Erythroblast (primary cell): ENCODE data around the gene RNF121.

Experiments used
- GATA1 ChIP-seq: IDR thresholded peaks from 2 replicates; pipeline ENCODE4 v1.6.1; 2011; ENCODE audit warnings: low read depth, mild to moderate bottlenecking, control low read depth, low read length, moderate library complexity
- POLR2A ChIP-seq: IDR thresholded peaks from 2 replicates; pipeline ENCODE4 v1.6.1; 2011; ENCODE audit warnings: mild to moderate bottlenecking, low read length

GRCh38 chr11:72005347-72006260 is 76.8 kb downstream of the RNF121 start:
- TF ChIP-seq POLR2A: no peak
- no peak for TF ChIP-seq GATA1
